Heart left ventricle (tissue), 13 donors: ENCODE data around the gene BCKDHA.

Source experiments
- POLR2A ChIP-seq, 2 donors: fragments of 450-650 bp; IDR thresholded peaks; one replicate each; pipeline ENCODE4 v1.6.1; 2017; ENCODE audit warnings: antibody characterized with exemption in 2 of 2, mild to moderate bottlenecking in 2 of 2, moderate library complexity in 2 of 2
- TF ChIP-seq, protein P1 (sequence below), 12 donors: fragments of 200-600 bp; sonication (generic) in 4 of 12; IDR thresholded peaks; one replicate each; pipeline versions ENCODE4 v1.5.0 to v1.8.0; 2018 to 2022; ENCODE audit warnings: antibody characterized with exemption in 12 of 12, mild to moderate bottlenecking in 5 of 12
- donor health status: ischemic (EF 13 %, LVEDD 7.1; RV severe dilation, severe dysfunction).
- donor health status: DM: no; HTN: yes; CAD: no.
- donor health status: DM: no; HTN: no; CAD: no.
- donor health status: ischemic (EF 25% LVEDD 6.9; RV normal size, moderate dysfunction).
- donor health status: ischemic (EF 25% LVEDD 5.7; RV mildly dilated, moderate dysfunction).
- donor health status: ischemic (EF 35%, LVEDD 5.7; RV mildly dilated, moderate dysfunction).
- donor health status: nonischemic (EF 11% LVEDD 7.7; RV severe dilation, severe dysfunction).
- donor health status: DM: yes; HTN: yes; CAD: no.
- donor health status: PGD.
- donor health status: ischemic (EF 29% LVEDD 5.4; RV normal size, mild dysfunction).
- donor health status: nonischemic (EF 23%, LVEDD 6.1; RV moderate dilation, normal function).

DNA sequence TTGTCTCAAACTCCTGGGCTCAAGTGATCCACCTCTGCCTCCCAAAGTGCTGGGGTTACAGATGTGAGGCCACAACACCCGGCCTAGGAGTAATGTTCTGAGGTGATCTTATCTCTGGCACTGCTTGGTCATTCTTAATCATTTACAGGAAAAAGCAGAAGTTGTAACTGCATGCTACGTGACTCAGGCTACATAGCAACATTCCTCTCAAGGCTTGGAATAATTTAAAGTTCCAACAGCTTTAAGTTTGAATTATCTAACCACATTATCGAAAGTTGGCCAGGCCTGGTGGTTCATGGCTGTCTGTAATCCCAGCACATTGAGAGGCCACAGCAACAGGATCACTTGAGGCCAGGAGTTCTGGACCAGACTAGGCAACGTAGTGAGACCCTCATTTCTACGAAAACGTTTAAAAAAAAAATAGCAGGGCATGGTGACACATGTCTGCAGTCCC, 29.7 kb upstream of the BCKDHA start:
- TF ChIP-seq, protein P1, sequence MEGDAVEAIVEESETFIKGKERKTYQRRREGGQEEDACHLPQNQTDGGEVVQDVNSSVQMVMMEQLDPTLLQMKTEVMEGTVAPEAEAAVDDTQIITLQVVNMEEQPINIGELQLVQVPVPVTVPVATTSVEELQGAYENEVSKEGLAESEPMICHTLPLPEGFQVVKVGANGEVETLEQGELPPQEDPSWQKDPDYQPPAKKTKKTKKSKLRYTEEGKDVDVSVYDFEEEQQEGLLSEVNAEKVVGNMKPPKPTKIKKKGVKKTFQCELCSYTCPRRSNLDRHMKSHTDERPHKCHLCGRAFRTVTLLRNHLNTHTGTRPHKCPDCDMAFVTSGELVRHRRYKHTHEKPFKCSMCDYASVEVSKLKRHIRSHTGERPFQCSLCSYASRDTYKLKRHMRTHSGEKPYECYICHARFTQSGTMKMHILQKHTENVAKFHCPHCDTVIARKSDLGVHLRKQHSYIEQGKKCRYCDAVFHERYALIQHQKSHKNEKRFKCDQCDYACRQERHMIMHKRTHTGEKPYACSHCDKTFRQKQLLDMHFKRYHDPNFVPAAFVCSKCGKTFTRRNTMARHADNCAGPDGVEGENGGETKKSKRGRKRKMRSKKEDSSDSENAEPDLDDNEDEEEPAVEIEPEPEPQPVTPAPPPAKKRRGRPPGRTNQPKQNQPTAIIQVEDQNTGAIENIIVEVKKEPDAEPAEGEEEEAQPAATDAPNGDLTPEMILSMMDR (IDR thresholded peaks at IDR 0.05) = no peak
- TF ChIP-seq POLR2A (IDR thresholded peaks at IDR 0.05) = no peak
